Measurements from ENCODE around the gene DGKD.
A peak's percentile ranks its signal among the peaks of the same experiment; 100 is the strongest.
"Not testable (repeated sequence)": the region's sequence is repeated elsewhere in the genome, so short reads cannot be mapped to it uniquely, and the experiment has no call there.

DGKD gene

DNA sequence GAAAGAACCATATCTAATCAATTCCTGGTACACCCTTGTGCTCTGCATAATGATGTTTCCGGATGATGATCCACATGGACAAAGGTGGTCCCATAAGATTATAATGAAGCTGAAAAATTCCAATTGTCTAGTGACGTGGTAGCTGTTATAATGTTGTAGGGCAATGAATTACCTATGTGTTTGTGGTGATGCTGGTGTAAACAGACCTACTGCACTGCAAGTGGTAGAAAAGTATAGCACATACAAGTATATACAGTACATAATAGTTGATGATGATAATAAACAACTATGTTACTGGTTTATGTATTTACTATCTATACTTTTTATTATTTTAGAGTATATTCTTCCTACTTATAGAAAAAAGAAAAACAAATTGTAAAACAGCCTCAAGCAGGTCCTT lies 8.4 kb downstream of the DGKD start:
- no peak for DNase-seq (ENCODE audit: low spot score)

DNA sequence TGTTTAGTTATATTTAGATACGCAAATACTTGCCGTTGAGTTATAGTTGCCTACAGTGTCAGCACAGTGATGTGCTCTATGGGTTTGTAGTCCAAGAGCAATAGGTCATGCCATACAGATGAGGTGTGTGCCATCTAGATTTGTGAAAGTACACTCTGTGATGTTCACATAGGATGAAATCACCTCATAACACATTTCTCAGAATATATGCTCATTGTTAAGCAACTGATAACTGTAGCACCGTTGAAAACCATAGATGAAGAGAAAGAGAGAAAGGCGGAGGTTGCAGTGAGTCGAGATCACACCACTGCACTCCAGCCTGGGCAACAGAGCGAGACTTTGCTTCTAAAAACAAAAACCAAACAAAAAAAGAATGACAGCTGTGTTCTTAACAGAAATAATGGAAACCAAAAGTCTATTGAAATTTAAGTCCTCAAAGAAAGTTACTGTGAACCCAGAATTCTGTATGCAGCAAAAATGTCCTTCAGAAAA lies 9.5 kb downstream of the DGKD start:
- no peak for DNase-seq (ENCODE audit: low spot score)

DNA sequence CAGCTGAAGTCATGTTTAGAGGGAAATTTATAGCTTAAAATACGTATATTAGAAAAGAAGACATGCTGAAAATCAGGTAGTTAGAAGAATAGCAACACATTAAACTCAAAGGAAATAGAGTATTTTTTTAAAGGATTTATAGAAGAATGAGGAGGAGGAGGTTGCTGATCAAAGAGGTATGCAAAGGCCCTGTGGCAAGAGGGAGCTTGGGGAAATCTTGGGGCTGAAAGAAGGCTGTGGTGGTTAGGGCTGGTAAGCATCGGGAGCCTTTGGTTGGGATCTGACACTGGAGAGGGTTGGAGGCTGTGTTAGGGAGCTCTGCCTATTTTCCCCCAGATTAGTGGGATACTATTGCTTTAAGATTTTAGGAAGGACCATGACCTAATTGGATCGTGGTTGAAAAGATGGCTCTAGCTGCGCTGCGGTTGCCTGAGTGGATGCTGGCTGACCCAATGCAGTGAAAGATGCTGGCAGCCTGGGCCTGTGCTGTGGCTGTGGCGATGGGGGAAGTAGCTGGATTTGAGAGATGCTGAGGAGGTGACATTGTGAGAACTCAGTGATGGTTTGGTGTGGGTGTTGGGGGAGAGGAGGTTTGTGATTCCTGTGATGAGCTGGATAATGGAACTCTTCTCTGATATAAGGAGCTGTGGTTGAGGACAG lies 11.7 kb downstream of the DGKD start:
- no peak for DNase-seq (ENCODE audit: low spot score)

DNA sequence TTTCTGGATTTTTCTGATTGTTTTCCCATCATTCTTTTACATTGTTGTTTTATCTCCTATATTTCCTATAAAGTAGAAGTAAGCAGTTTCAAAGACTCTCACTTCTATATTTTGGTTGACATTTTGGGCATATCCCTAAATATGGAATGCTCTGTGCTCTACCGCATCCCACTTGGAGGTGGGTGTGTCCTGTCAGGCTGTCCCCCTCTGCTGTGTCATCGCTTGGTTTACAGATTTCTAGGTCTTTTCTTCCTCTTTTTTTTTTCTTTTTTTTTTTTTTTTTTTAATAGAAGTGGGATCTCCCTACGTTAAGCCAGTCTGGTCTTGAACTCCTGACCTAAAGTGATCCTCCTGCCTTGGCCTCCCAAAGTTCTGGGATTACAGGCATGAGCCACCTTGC lies 13.3 kb downstream of the DGKD start:
- no peak for DNase-seq (ENCODE audit: low spot score)

DNA sequence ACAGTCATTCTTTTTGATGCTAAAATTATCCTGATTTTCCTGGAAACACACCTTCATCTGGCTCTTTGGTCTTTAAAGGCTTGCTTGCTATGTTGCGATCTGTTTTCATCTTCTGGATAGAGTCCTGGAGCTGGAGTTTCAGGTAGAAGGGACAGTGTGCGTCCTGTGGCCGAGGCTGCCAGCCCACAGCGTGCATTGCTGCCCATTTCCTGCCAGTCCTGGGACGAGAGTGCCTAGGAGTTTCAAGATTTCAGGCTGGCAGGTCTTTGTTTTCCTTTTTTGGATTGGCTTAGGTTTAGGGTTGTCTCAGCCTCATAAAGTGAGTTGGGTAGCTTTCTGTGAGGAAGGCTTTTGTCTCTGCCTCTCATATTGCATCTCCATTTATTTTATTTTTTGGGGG lies 14.5 kb downstream of the DGKD start:
- DNase-seq (ENCODE audit: low spot score) = no peak

DNA sequence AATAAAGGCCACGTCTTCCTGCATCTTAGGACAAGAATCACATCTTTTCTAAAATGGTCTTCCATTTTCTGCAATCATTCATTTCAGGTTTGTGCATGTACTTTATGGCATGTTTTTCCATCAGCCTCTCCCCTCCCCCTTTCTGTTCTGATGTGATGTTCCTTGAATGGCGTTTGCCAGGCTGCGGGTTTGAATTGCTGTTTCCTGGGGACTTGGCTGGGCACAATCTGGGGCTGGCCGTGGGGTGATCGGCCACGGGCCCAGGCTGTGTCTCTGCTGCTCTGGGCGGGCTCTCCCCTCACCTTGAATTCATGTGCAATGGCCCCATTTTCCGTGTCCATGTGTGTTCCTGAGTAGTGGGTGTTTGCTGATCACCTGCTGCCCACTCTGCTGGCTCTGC lies 15.2 kb downstream of the DGKD start:
- DNase-seq (ENCODE audit: low spot score) = no peak

DNA sequence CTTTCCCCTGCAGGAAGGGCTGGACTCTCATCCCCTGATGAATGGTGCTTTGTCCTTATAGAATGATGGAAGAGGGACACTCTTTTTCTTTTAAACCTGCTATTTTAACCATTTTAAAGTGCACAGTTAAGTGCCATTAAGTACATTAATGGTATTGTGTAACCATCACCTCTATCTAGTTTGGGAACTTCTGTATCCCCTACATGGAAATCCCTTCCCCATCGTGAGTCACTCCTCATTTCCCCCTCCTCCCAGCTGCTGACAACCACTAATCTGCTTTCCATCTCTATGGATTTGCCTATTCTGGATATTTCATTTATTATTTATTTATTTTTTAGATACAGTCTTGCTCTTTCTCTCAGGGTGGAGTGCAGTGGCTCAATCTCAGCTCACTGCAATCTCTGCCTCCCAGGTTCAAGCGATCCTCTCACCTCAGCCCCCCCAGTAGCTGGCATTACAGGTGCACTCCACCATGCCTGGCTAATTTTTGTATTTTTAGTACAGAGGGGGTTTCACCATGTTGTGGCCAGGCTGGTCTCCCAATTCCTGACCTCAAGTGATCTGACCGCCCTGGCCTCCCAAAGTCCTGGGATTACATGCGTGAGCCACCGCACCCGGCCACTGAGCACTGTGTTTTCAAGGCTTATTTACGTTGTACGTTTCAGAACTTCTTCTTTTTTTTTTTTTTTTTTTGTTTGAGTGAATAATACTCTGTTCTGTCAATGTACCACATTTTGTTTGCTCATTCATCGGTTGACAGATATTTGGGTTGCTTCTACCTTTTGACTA lies 15.8 kb downstream of the DGKD start:
- DNase-seq (ENCODE audit: low spot score) = no peak

DNA sequence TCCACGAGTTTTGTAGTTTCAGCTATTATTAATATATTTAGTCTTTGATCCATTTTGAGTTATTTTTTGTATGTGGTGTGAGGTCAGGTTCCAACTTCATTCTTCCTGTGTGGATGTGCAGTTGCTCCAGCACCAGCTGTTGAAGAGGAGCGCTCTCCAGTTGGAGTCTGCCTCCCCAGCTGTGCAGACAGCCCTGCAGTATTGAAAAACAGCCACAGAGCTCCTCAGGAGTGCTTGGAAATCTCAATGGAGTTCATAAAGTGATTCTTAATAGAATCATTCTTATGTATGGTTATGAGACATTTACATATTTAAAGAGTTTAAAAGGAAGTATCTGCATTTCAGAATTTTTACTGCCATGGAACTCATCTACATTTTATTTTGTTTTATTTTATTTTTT lies 17.3 kb downstream of the DGKD start:
- no peak for DNase-seq (ENCODE audit: low spot score)

DNA sequence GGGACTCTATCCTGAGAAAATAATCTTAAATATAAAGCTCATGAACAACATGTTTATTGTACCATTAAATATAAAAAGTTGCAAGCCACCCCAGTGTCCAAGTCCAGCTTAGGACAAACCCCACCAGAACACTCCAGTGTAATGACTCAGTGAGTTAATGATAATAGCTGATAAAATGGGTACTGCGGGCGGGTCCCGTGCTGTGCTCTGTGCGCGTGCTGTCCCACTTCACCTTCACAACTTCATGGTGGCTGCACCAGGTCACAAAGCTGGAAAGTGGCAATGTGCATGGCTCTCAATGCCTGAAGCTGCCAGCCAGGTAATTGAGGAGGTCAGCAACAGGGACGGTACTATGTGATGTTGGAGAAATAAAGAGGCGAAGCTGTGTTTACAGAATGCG lies 18.6 kb downstream of the DGKD start:
- no peak for DNase-seq (ENCODE audit: low spot score)

DNA sequence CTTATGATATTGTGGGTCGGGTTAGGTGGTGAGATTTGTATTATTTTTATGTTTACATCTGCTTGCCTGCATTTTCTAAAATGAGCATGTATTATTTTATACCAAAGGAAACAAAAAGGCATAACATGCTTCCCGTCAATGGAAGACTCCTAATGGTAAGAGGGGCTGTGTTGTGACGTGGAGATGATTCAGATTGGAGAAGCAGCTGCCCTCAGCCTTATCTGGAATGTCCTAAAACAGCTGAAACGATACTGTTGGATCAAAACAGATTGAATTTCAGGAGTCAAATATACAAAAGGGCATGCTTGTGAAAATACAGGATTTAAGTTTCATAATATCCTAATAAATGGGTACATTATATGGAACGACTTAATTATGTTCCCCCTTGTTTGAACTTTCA lies 19.0 kb downstream of the DGKD start:
- DNase-seq (ENCODE audit: low spot score) = no peak

DNA sequence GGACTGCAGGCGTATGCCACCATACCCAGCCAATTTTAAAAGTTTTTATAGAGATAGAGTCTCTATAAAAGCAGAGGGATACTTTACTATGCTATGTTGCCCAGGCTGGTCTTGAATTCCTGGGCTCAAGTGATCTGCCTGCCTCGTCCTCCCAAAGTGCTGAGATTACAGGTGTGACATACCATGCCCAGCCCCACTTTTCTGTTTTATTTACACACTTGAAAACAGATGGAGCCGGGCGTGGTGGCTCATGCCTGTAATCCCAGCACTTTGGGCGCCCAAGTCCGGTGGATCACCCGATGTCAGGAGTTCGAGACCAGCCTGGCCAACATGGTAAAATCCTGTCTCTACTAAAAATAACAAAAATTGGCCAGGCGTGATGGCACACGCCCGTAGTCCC lies 20.5 kb downstream of the DGKD start:
- not testable (repeated sequence) for DNase-seq (ENCODE audit: low spot score)

DNA sequence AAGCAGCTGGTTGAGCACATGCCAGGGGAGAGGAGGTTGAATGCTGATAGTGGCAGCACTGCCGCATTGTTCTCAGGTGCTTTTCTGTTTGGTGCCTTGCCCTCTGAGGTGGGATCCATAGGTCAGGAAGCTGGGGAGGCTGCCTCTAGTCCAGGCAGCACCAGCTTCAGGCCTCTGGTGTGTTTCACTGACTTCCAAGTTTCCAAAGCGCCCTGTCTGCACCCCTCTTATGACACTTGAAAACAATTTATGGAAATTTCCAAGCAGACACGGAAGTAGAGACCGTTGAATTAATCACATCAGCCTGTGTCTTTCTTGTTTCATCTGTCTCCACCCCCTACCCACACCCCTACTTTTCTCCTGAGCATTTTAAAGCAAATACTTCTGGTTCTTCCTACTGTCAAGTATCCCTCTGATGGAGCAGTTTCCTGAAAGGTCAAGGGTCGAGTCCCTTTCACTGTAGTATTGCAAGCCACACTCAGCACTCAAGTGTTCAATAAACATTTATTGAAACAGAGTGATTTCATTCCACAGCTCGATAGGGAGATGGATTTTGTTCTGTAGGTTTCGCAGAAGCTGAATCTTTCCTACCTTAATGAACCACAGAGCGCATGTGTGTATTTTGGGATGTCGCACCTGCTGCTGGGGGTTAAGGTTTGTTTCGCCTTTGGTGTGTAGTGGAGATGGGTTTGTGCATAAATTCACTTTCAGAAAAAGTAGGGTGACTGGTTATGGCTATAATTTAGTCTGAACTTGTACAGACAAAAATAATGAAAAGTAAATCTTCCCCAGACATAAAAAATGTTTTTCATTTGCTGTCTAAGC lies 21.4 kb downstream of the DGKD start:
- no peak for DNase-seq (ENCODE audit: low spot score)

DNA sequence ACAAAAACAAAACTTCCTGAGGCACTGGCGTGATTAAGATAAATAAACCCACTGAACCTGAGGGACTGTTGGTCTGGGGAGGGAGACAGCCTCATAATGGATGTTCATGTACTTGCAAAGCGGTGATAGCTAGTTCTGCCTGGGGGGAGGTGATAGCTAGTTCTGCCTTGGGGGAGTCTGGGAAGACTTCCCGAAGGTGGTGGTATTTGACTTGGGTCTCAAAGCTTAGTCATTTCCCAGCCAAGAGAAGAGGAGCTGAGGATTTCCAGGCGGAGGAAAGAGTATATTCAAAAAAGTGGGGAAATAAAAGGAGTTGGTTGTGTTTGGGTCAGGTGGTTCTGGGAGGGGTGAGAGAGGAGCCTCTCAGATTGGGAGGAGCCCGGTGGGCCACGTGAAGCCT lies 24.7 kb downstream of the DGKD start:
- DNase-seq (ENCODE audit: low spot score) = no peak

DNA sequence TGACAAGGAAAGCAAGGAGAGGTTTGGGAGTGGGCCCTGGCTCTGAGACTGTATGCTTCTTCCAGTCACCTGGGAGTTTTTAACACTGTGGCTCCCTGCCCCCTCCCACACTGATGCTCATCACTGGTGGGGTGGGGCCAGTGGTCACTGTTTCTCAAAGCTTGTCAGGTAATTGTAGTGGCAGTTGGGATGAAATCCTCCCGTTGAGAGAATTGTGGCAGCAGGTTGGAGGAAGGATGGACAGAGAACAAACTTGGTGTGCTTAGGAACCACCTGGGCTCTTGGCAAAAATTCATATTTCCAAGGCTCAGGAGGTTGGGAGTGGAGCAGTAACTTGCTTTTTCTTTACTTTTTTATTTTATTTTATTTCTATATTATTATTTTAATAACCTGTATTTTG lies 25.1 kb downstream of the DGKD start:
- no peak for DNase-seq (ENCODE audit: low spot score)

DNA sequence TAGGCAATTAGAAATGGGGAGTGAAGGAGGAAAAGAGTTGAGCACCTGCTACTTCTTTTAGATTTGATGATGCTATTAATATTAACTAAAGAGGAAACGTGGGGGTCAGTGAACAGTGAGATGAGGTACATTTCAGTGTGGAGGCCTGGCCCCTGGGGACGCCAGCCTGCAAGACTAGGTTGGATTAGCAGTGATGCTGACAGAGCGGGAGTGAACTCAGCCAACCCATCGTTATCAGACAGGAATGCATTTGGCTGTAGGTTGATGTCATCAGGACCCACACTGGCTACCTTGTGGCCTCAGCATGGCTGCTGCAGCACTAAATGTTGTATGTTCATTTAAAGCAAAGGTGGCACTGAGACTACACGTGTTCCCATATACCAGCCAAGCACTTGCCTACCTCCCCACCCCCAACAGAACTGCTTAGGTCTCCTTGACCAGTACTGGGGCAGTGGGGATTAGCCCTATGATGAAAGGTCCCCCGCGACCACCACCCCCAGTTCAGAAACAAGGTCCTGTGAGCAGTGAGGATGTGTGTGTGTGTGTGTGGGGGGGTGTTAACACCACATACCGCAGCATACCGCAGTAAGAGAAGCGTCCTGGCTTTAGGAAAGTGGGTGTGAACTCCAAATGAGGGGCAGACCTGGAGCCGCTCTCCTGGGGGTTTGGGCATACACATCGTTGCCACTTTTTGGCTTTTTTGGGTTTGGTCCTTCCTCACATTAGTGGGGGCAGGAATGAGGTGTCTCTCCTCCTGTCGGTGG lies 26.0 kb downstream of the DGKD start:
- DNase-seq (ENCODE audit: low spot score) = peak; percentile 42

DNA sequence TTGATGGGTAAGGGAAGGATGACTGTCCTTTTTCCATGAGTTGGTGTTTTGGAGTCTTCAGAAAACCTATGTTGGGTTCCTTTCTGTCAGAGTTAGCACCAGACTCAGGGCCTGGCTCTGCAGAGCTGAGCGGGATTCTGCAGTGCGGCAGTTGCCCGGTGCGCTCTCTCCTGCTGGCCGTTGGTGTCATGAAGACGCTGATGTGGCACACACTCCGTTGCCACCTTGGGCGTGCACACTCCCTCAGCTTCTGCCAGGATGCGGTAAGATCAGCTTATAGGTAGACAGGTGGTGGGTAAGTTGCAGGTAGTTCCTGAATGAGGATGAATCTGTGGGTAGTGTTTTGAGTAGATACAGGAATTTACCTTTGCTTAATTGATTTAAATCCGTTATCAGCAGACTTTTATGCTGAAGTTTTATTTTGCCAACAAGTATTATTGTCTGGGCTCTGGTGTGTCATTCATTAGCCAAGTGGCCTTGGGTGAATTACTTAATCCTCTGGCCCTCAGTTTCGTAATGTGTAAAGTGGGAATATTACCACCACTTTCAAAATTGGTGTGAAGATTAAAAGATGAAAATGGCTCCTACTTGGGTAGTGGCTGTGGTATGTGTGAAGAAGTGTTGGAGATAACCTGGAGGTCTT lies 26.8 kb downstream of the DGKD start:
- no peak for DNase-seq (ENCODE audit: low spot score)

DNA sequence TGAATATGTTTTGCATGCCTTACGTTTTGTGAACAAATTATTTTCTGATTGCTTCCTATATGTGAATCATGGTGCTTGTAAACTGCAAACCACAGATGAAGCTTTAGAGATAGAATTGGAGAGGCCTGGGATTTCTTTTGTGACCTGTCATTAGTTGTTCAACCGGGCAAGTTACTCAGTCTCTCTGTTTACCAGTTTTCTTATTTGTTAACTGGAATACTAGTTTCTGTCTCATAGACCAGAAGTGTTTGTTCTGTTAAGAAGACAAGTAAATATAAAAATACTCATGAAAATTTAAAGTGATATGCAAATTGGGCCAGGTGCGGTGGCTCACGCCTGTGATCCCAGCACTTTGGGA lies 27.3 kb downstream of the DGKD start:
- DNase-seq (ENCODE audit: low spot score) = no peak

DNA sequence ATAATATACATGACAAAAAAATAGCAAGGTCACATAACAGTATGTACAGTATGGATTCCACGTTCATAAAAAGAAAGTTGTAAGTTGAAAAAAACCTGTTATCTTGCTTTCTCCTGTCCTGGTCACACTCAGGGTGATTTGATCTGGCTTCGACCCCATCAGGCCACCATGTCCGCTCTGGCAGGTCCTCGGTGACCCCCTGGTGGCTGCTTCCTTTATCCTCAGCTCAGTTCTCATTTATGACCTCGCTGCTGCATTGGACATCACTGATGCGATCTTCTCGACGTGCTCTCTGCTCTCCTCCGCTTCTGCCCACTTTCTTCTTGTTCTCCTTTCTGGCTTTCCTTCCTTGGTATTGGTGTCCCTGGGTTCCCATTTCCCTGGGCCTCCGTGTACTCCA lies 29.7 kb downstream of the DGKD start:
- no peak for DNase-seq (ENCODE audit: low spot score)

DNA sequence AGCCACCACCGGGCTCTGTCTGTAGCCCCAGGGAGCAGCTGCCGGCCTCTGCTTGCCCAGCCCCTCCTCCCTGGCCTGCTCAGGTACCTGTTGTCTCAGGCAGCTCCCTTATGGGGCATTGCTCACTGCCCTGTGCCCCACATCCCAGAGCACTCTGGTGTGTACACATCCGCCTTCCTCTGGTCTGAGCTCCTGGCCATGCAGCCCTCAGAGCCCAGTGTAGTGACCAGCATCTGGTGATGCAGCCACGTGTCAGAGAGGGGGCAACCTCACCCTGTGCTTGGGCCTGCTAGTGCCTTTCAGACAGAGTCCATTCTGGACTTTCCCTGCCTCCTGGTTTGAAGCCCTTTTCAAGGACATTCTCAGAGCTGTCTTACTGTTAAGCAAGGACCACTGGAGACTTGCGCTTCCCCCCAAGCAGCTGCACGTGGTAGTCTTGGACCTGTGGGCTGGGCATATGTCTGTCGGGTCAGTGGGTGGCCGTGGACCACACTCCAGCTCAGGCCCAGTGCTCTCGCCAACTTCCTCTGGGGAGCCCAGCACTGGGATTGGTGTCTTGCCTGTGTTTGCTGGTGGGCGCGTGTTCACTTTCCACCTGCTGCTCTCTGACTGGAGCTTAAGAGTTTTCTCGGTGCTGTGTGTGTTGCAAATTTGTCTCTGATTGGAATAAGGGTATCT lies 30.7 kb downstream of the DGKD start:
- no peak for DNase-seq (ENCODE audit: low spot score)

DNA sequence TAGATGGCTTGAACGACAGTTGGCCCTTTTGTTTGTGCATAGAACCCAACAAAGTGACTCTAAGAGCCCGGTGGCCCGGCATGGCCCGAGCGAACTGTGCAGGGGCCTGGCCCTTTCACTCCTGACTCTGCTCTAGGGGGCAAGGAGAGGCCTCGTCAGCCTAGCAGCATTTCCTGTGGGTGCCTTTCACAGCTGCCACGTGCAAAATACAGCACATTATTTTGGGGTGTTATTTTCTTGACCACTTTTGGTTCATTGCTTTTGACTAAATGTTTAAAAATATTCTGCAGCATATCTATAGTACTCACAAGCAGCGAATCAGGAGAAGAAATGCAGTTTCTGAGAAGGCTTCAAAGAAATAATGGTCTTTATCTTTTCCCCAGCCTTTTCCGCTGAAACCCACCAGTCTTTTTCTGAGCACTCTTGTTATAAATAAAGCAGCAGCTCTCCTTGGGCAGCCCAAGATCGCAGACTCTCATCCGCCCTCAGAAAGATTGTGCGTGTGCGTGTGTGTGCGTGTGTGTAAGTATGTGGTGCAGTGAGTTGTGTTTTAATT lies 31.3 kb downstream of the DGKD start:
- DNase-seq (ENCODE audit: low spot score) = no peak
